Measurements from ENCODE around the gene LDLRAD4.

Gene LDLRAD4

GRCh38 chr18:13289481-13290205 lies 71.1 kb downstream of the LDLRAD4 start:
- DNase-seq, result no peak

- no peak for DNase-seq
These were observed 72.3 kb downstream of the LDLRAD4 start for GRCh38 chr18:13290856-13291271.

GRCh38 chr18:13291299-13291698 lies 72.7 kb downstream of the LDLRAD4 start:
- no peak for DNase-seq

- no peak for DNase-seq
These were observed 73.3 kb downstream of the LDLRAD4 start for GRCh38 chr18:13291745-13292447.

- no peak for DNase-seq
These were observed 74.2 kb downstream of the LDLRAD4 start for GRCh38 chr18:13292736-13293135.

- DNase-seq, result no peak
These were observed 75.7 kb downstream of the LDLRAD4 start for GRCh38 chr18:13294309-13294708.

- DNase-seq, result no peak
These were observed 77.3 kb downstream of the LDLRAD4 start for GRCh38 chr18:13295894-13296293.

GRCh38 chr18:13296867-13297574 lies 78.5 kb downstream of the LDLRAD4 start:
- DNase-seq, result no peak

GRCh38 chr18:13298262-13298661 lies 79.7 kb downstream of the LDLRAD4 start:
- DNase-seq, result no peak

- DNase-seq, result no peak
These were observed 81.5 kb downstream of the LDLRAD4 start for GRCh38 chr18:13300029-13300428.

GRCh38 chr18:13300796-13301195 lies 82.2 kb downstream of the LDLRAD4 start:
- DNase-seq, result no peak

- no peak for DNase-seq
These were observed 83.5 kb downstream of the LDLRAD4 start for GRCh38 chr18:13302040-13302439.

GRCh38 chr18:13302457-13303225 lies 84.1 kb downstream of the LDLRAD4 start:
- peak; percentile 71 for DNase-seq

GRCh38 chr18:13303756-13304364 lies 85.3 kb downstream of the LDLRAD4 start:
- no peak for DNase-seq

- DNase-seq, result no peak
These were observed 86.7 kb downstream of the LDLRAD4 start for GRCh38 chr18:13305301-13305700.

GRCh38 chr18:13306583-13306982 lies 88.0 kb downstream of the LDLRAD4 start:
- no peak for DNase-seq

- no peak for DNase-seq
These were observed 89.8 kb downstream of the LDLRAD4 start for GRCh38 chr18:13308369-13308768.

- no peak for DNase-seq
These were observed 90.6 kb downstream of the LDLRAD4 start for GRCh38 chr18:13309031-13309747.

- no peak for DNase-seq
These were observed 91.4 kb downstream of the LDLRAD4 start for GRCh38 chr18:13309748-13310670.

GRCh38 chr18:13311193-13311592 lies 92.6 kb downstream of the LDLRAD4 start:
- DNase-seq, result no peak

- DNase-seq, result no peak
These were observed 94.0 kb downstream of the LDLRAD4 start for GRCh38 chr18:13312515-13312914.
